HepG2 (cell line): ENCODE results near the gene CDA. TPM values are rescaled to one million over a fixed set of nuclear protein-coding genes. Genes with fewer than 3 reads are reported as not detected.

ENCODE experiments used
- AGO2 ChIP-seq: fragments of 200-400 bp; formaldehyde crosslinking; optimal IDR thresholded peaks from 2 replicates; pipeline ENCODE3; 2017; ENCODE audit warnings: mild to moderate bottlenecking, low read depth, low read length, moderate library complexity
- ARID2 ChIP-seq: sonication (generic); formaldehyde crosslinking; IDR thresholded peaks from 2 replicates; pipeline ENCODE4 v1.8.1; 2022; ENCODE audit warnings: mild to moderate bottlenecking, missing genetic modification reagents, borderline replicate concordance
- DNMT1 ChIP-seq: sonication (generic); formaldehyde crosslinking; IDR thresholded peaks from 2 replicates; pipeline ENCODE4 v1.5.1; 2020; ENCODE audit warnings: mild to moderate bottlenecking, missing genetic modification reagents
- HES4 ChIP-seq: sonication (generic); formaldehyde crosslinking; IDR thresholded peaks from 2 replicates; pipeline ENCODE4 v1.9.0; 2021; ENCODE audit warnings: mild to moderate bottlenecking, missing genetic modification reagents, borderline replicate concordance
- HIVEP1 ChIP-seq: sonication (generic); formaldehyde crosslinking; IDR thresholded peaks from 2 replicates; pipeline ENCODE4 v1.4.0; 2020; ENCODE audit warnings: mild to moderate bottlenecking, missing genetic modification reagents
- ZC3H13 ChIP-seq: sonication (generic); formaldehyde crosslinking; IDR thresholded peaks from 2 replicates; pipeline ENCODE4 v1.8.1; 2023; ENCODE audit warnings: mild to moderate bottlenecking, missing genetic modification reagents, moderate library complexity
- ZFYVE20 ChIP-seq: sonication (generic); formaldehyde crosslinking; IDR thresholded peaks from 2 replicates; pipeline ENCODE4 v1.8.0; 2023; ENCODE audit warnings: low read depth, mild to moderate bottlenecking, moderate library complexity, missing genetic modification reagents, borderline replicate concordance
- ZNF274 ChIP-seq: sonication (generic); formaldehyde crosslinking; IDR thresholded peaks from 2 replicates; pipeline ENCODE4 v1.5.1; 2020; ENCODE audit warnings: mild to moderate bottlenecking, missing genetic modification reagents
- ZNF598 ChIP-seq: sonication (generic); formaldehyde crosslinking; IDR thresholded peaks from 2 replicates; pipeline ENCODE4 v1.5.1; 2020; ENCODE audit warnings: mild to moderate bottlenecking, missing genetic modification reagents, borderline replicate concordance
- ZNF776 ChIP-seq: sonication (generic); formaldehyde crosslinking; IDR thresholded peaks from 2 replicates; pipeline ENCODE4 v1.4.0; 2020; ENCODE audit warnings: mild to moderate bottlenecking, missing genetic modification reagents
- polyA plus RNA-seq, 8 experiments: library from polyadenylated mRNA; depleted of rRNA in 3 of 8; stranded (reverse) in 7 of 8; unstranded in 1 of 8; fragments of >200 nt; fragmentation: Illumina TruSeq in 4 of 8; extraction: Trizol in 4 of 8; gene quantifications; 2 replicates each; pipeline versions ENCODE4 v1.2.1 to v1.2.3, GENCODE V29; 2011 to 2016; ENCODE audit warnings: low read depth in 4 of 8, missing spikeins in 1 of 8, mixed read lengths in 1 of 8; ENCODE audit not compliant: insufficient read depth in 1 of 8
- total RNA-seq, 5 experiments: library from RNA; depleted of rRNA; stranded (reverse); fragments of >200 nt; fragmentation: Illumina TruSeq; extraction: Trizol; gene quantifications; 2 replicates each; pipeline ENCODE4 v1.2.3, GENCODE V29; 2016; ENCODE audit warnings: low read depth in 1 of 5
- TF ChIP-seq, protein P1 (sequence below): sonication (generic); formaldehyde crosslinking; IDR thresholded peaks from 2 replicates; pipeline ENCODE4 v1.4.0; 2020; ENCODE audit warnings: mild to moderate bottlenecking, missing genetic modification reagents
- TF ChIP-seq, protein P2 (sequence below): sonication (generic); formaldehyde crosslinking; IDR thresholded peaks from 2 replicates; pipeline ENCODE4 v1.8.0; 2022; ENCODE audit warnings: missing genetic modification reagents, mild to moderate bottlenecking, borderline replicate concordance
- TF ChIP-seq, protein P3 (sequence below): sonication (generic); formaldehyde crosslinking; IDR thresholded peaks from 2 replicates; pipeline ENCODE4 v1.5.1; 2020; ENCODE audit warnings: missing genetic modification reagents, mild to moderate bottlenecking, borderline replicate concordance

CDA gene
- total and polyA plus RNA-seq, 2 of the 13 experiments (the other 11 are each of a cell fraction or from before 2014, with no cell fraction given), result 0.66 to 2.1 TPM

DNA sequence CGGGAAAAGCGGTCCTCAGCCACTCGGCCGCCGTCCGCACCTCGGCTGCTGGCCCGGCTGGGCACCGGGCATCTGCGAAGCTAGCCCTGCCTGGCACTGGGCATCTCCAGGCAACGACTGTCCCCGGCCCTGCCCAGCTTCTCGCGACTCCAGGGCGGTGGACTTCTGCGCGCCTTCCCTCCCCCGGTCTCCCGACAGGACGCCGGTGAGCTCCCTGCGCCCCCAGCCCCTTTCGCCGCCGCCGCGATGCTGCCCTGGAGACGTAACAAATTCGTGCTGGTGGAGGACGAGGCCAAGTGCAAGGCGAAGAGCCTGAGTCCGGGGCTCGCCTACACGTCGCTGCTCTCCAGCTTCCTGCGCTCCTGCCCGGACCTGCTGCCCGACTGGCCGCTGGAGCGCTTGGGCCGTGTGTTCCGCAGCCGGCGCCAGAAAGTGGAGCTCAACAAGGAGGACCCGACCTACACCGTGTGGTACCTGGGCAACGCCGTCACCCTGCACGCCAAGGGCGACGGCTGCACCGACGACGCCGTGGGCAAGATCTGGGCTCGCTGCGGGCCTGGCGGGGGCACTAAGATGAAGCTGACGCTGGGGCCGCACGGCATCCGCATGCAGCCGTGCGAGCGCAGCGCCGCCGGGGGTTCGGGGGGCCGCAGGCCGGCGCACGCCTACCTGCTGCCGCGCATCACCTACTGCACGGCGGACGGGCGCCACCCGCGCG lies 36.0 kb upstream of the CDA start (continued):
- TF ChIP-seq, protein P1, sequence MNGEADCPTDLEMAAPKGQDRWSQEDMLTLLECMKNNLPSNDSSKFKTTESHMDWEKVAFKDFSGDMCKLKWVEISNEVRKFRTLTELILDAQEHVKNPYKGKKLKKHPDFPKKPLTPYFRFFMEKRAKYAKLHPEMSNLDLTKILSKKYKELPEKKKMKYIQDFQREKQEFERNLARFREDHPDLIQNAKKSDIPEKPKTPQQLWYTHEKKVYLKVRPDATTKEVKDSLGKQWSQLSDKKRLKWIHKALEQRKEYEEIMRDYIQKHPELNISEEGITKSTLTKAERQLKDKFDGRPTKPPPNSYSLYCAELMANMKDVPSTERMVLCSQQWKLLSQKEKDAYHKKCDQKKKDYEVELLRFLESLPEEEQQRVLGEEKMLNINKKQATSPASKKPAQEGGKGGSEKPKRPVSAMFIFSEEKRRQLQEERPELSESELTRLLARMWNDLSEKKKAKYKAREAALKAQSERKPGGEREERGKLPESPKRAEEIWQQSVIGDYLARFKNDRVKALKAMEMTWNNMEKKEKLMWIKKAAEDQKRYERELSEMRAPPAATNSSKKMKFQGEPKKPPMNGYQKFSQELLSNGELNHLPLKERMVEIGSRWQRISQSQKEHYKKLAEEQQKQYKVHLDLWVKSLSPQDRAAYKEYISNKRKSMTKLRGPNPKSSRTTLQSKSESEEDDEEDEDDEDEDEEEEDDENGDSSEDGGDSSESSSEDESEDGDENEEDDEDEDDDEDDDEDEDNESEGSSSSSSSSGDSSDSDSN, result peak; percentile 41; the same call in 1 of the 2 replicates
- TF ChIP-seq HIVEP1 (CRISPR knock-in tag) (no peak), AGO2 (peak; percentile 49), DNMT1 (CRISPR knock-in tag) (peak; percentile 86), ZNF598 (no peak), ZC3H13 (CRISPR knock-in tag) (peak; percentile 69; the same call in 1 of the 2 replicates), ZNF274 (0 out of 2 replicates have a peak, but pooled peaks have one; percentile 27), ZNF776 (0 out of 2 replicates have a peak, but pooled peaks have one; percentile 53), ZFYVE20 (CRISPR knock-in tag) (no peak), HES4 (peak; percentile 58; the same call in 1 of the 2 replicates), ARID2 (0 out of 2 replicates have a peak, but pooled peaks have one; percentile 14)
- TF ChIP-seq, protein P2, sequence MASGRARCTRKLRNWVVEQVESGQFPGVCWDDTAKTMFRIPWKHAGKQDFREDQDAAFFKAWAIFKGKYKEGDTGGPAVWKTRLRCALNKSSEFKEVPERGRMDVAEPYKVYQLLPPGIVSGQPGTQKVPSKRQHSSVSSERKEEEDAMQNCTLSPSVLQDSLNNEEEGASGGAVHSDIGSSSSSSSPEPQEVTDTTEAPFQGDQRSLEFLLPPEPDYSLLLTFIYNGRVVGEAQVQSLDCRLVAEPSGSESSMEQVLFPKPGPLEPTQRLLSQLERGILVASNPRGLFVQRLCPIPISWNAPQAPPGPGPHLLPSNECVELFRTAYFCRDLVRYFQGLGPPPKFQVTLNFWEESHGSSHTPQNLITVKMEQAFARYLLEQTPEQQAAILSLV, result 0 out of 2 replicates have a peak, but pooled peaks have one; percentile 53
- TF ChIP-seq, protein P3, sequence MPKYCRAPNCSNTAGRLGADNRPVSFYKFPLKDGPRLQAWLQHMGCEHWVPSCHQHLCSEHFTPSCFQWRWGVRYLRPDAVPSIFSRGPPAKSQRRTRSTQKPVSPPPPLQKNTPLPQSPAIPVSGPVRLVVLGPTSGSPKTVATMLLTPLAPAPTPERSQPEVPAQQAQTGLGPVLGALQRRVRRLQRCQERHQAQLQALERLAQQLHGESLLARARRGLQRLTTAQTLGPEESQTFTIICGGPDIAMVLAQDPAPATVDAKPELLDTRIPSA (CRISPR knock-in tag), result 0 out of 2 replicates have a peak, but pooled peaks have one; percentile 12
